Measurements from ENCODE around the gene UPB1.

GRCh38 chr22:24559471-24559870, 64.3 kb downstream of the UPB1 start:
- TF ChIP-seq POLR2A (IDR thresholded peaks at IDR 0.05; ENCODE audit: low read length) (no peak), GATA1 (IDR thresholded peaks at IDR 0.05; ENCODE audit: low read depth, low read length) (no peak)
